ENCODE measurements around the gene C1orf210. TPM values are rescaled to one million over a fixed set of nuclear protein-coding genes. Genes with fewer than 3 reads are reported as not detected.

C1orf210 gene
- total RNA-seq, 1 experiment from 2014 or later = 7.6 TPM

DNA sequence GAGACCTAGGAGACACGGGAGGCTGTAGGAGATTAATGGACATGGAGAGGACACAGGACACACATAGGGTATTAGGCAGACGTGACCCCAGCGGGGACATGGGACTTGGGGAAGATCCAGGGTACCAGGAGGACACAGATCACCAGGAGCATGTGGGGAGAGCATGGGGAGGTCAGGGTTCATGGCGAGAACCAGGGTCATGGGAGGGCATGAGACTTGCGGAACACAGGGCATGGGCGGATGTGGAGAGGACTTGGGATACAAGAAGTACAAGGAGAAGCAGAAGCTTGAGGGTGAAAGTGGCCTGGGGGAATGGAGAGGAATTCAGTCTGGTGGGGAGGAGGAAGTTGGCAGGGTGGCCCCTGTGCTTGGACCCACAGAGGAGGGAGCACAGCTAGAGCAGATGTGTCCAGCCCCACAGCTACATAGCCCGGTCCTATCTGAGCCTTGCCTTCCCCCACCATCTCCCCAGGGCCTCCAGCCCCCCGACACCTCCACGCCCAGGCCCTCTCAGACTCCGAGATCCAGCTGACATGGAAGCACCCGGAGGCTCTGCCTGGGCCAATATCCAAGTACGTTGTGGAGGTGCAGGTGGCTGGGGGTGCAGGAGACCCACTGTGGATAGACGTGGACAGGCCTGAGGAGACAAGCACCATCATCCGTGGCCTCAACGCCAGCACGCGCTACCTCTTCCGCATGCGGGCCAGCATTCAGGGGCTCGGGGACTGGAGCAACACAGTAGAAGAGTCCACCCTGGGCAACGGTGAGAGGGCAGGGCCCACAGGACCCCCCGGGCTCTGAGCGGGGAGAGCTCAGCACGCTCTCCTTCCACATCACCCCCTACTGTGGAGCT, 27.5 kb upstream of the C1orf210 start:
- intact Hi-C loops (cut with micrococcal nuclease) = no loop called here
- CTCF ChIA-PET = no interaction called here
- no peaks in the 10 kb centered on the region for H3K4me1 ChIP-seq (ENCODE audit: control insufficient read depth in 1 of 2, insufficient read depth in 2 of 2, low read length in 2 of 2)
- H3K9me3 ChIP-seq (ENCODE audit: control insufficient read depth in 1 of 2, insufficient read depth in 1 of 2, low read depth in 1 of 2, low read length in 2 of 2) = no peaks in the 10 kb centered on the region
- no peak overlapping the region for H2AFZ ChIP-seq (ENCODE audit: low read depth, low read length, poor library complexity, severe bottlenecking)
- H4K20me1 ChIP-seq (ENCODE audit: insufficient read depth) = no peaks in the 10 kb centered on the region
- ATAC-seq (no peak), DNase-seq (ENCODE audit: low read depth, low spot score) (no peak)
- POLR2A ChIA-PET = no interaction called here
- no peak overlapping the region for H3K4me2 ChIP-seq (ENCODE audit: low read length)
- RAD21 ChIA-PET (ENCODE audit: low non-redundant PET in 1 of 2, low total read pairs in 2 of 2, uncharacterized antibody in 2 of 2, unreplicated experiment in 2 of 2) = no interaction called here
- H3K27ac ChIP-seq (ENCODE audit: low read depth, low read length) = no peak overlapping the region
- no peak overlapping the region for H3K9ac ChIP-seq (ENCODE audit: low read length)
- no peaks in the 10 kb centered on the region for H3K36me3 ChIP-seq (ENCODE audit: control insufficient read depth in 1 of 2, insufficient read depth in 2 of 2, low read length in 2 of 2)
- no TSS peak for BruUV-seq (replicated peaks)
- H3K79me2 ChIP-seq (ENCODE audit: insufficient read depth, low read length) = no peaks in the 10 kb centered on the region
- no peaks in the 10 kb centered on the region for H3K27me3 ChIP-seq (ENCODE audit: insufficient read depth, low read length)
- no peaks in the 10 kb centered on the region for H3K9me2 ChIP-seq (ENCODE audit: insufficient read depth)
- TF ChIP-seq SIN3A (IDR thresholded peaks at IDR 0.05; ENCODE audit: low read depth) (no peak), JUND (IDR thresholded peaks at IDR 0.05) (no peak), CBX3 (IDR thresholded peaks at IDR 0.05; ENCODE audit: low read depth) (no peak), RAD21 (IDR thresholded peaks at IDR 0.05; ENCODE audit: low read depth) (no peak), SRF (IDR thresholded peaks at IDR 0.05; ENCODE audit: low read depth) (no peak), ZFX (IDR thresholded peaks at IDR 0.05) (no peak), ZNF274 (IDR thresholded peaks at IDR 0.05; ENCODE audit: low read depth, low read length) (no peak), EZH2phosphoT487 (IDR thresholded peaks at IDR 0.05; ENCODE audit: borderline replicate concordance) (no peak), FOSL1 (IDR thresholded peaks at IDR 0.05; ENCODE audit: low read depth) (no peak), POLR2AphosphoS5 (IDR thresholded peaks at IDR 0.05; ENCODE audit: low read depth, low read length) (no peak), EZH2 (IDR thresholded peaks at IDR 0.05) (no peak), TCF7L2 (IDR thresholded peaks at IDR 0.05; ENCODE audit: borderline replicate concordance, extremely low read depth, insufficient read depth, insufficient read length) (no peak), CEBPB (IDR thresholded peaks at IDR 0.05; ENCODE audit: low read depth) (no peak)
- TF ChIP-seq, protein P1, sequence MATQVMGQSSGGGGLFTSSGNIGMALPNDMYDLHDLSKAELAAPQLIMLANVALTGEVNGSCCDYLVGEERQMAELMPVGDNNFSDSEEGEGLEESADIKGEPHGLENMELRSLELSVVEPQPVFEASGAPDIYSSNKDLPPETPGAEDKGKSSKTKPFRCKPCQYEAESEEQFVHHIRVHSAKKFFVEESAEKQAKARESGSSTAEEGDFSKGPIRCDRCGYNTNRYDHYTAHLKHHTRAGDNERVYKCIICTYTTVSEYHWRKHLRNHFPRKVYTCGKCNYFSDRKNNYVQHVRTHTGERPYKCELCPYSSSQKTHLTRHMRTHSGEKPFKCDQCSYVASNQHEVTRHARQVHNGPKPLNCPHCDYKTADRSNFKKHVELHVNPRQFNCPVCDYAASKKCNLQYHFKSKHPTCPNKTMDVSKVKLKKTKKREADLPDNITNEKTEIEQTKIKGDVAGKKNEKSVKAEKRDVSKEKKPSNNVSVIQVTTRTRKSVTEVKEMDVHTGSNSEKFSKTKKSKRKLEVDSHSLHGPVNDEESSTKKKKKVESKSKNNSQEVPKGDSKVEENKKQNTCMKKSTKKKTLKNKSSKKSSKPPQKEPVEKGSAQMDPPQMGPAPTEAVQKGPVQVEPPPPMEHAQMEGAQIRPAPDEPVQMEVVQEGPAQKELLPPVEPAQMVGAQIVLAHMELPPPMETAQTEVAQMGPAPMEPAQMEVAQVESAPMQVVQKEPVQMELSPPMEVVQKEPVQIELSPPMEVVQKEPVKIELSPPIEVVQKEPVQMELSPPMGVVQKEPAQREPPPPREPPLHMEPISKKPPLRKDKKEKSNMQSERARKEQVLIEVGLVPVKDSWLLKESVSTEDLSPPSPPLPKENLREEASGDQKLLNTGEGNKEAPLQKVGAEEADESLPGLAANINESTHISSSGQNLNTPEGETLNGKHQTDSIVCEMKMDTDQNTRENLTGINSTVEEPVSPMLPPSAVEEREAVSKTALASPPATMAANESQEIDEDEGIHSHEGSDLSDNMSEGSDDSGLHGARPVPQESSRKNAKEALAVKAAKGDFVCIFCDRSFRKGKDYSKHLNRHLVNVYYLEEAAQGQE (IDR thresholded peaks at IDR 0.05; ENCODE audit: low read depth) = no peak
- TF ChIP-seq, protein P2, sequence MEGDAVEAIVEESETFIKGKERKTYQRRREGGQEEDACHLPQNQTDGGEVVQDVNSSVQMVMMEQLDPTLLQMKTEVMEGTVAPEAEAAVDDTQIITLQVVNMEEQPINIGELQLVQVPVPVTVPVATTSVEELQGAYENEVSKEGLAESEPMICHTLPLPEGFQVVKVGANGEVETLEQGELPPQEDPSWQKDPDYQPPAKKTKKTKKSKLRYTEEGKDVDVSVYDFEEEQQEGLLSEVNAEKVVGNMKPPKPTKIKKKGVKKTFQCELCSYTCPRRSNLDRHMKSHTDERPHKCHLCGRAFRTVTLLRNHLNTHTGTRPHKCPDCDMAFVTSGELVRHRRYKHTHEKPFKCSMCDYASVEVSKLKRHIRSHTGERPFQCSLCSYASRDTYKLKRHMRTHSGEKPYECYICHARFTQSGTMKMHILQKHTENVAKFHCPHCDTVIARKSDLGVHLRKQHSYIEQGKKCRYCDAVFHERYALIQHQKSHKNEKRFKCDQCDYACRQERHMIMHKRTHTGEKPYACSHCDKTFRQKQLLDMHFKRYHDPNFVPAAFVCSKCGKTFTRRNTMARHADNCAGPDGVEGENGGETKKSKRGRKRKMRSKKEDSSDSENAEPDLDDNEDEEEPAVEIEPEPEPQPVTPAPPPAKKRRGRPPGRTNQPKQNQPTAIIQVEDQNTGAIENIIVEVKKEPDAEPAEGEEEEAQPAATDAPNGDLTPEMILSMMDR (IDR thresholded peaks at IDR 0.05 in 2 of 3, conservative IDR thresholded peaks at IDR 0.05 in 1 of 3; ENCODE audit: borderline replicate concordance in 1 of 3, insufficient read depth in 1 of 3, low read depth in 2 of 3, low read length in 2 of 3) = no peak
- TF ChIP-seq, protein P3, sequence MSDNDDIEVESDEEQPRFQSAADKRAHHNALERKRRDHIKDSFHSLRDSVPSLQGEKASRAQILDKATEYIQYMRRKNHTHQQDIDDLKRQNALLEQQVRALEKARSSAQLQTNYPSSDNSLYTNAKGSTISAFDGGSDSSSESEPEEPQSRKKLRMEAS (IDR thresholded peaks at IDR 0.05) = no peak
- TF ChIP-seq, protein P4, sequence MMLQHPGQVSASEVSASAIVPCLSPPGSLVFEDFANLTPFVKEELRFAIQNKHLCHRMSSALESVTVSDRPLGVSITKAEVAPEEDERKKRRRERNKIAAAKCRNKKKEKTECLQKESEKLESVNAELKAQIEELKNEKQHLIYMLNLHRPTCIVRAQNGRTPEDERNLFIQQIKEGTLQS (IDR thresholded peaks at IDR 0.05) = no peak
- H3K4me3 ChIP-seq (replicated peaks in 1 of 2; ENCODE audit: low read depth in 1 of 2, low read length in 2 of 2) = no peak overlapping the region
